SK-N-SH (cell line): Measurements from ENCODE around the gene LRRC45.

Experiments
- EP300 ChIP-seq, 2 experiments: IDR thresholded peaks; 2 replicates each; pipeline versions ENCODE4 v1.4.0 to v1.6.1; 2012; ENCODE audit warnings: borderline replicate concordance in 1 of 2, low read depth in 1 of 2, low read length in 1 of 2
- GATA2 ChIP-seq: sonication (generic); formaldehyde crosslinking; IDR thresholded peaks from 2 replicates; pipeline ENCODE4 v1.5.0; 2020; ENCODE audit warnings: mild to moderate bottlenecking, missing genetic modification reagents
- MAX ChIP-seq: IDR thresholded peaks from 2 replicates; pipeline ENCODE4 v1.4.0; 2012; ENCODE audit warnings: low read depth
- POLR2AphosphoS5 ChIP-seq: IDR thresholded peaks from 2 replicates; pipeline ENCODE4 v1.6.1; 2012; ENCODE audit warnings: low read depth, low read length
- RCOR1 ChIP-seq: fragments of 150-350 bp; IDR thresholded peaks from 2 replicates; pipeline ENCODE4 v1.6.1; 2017; ENCODE audit warnings: antibody characterized with exemption, low read length
- SMC3 ChIP-seq: IDR thresholded peaks from 2 replicates; pipeline ENCODE4 v1.6.1; 2012; ENCODE audit warnings: low read depth, low read length, improper control_type of control experiment
- TAF1 ChIP-seq: IDR thresholded peaks from 2 replicates; pipeline ENCODE4 v1.6.1; 2012; ENCODE audit warnings: low read depth, mild to moderate bottlenecking, low read length, moderate library complexity, borderline replicate concordance
- TCF12 ChIP-seq: IDR thresholded peaks from 2 replicates; pipeline ENCODE4 v1.4.0; 2012
- YY1 ChIP-seq: IDR thresholded peaks from 2 replicates; pipeline ENCODE4 v1.4.0; 2012; ENCODE audit warnings: low read depth, mild to moderate bottlenecking
- TF ChIP-seq, protein P1 (sequence below): fragments of 200-600 bp; sonication (generic); IDR thresholded peaks from 2 replicates; pipeline ENCODE4 v1.6.1; 2017; ENCODE audit warnings: antibody characterized with exemption, mild to moderate bottlenecking, moderate library complexity
- TF ChIP-seq, protein P2 (sequence below): IDR thresholded peaks from 2 replicates; pipeline ENCODE4 v1.4.0; 2012; ENCODE audit warnings: low read depth, borderline replicate concordance

- TF ChIP-seq, protein P1, sequence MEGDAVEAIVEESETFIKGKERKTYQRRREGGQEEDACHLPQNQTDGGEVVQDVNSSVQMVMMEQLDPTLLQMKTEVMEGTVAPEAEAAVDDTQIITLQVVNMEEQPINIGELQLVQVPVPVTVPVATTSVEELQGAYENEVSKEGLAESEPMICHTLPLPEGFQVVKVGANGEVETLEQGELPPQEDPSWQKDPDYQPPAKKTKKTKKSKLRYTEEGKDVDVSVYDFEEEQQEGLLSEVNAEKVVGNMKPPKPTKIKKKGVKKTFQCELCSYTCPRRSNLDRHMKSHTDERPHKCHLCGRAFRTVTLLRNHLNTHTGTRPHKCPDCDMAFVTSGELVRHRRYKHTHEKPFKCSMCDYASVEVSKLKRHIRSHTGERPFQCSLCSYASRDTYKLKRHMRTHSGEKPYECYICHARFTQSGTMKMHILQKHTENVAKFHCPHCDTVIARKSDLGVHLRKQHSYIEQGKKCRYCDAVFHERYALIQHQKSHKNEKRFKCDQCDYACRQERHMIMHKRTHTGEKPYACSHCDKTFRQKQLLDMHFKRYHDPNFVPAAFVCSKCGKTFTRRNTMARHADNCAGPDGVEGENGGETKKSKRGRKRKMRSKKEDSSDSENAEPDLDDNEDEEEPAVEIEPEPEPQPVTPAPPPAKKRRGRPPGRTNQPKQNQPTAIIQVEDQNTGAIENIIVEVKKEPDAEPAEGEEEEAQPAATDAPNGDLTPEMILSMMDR: no peak
- TF ChIP-seq TAF1: no peak
- TF ChIP-seq MAX: no peak
- no peak for TF ChIP-seq SMC3
- TF ChIP-seq EP300 (IDR thresholded peaks at IDR 0.05; ENCODE audit: borderline replicate concordance in 1 of 2, low read depth in 1 of 2, low read length in 1 of 2): no peak
- TF ChIP-seq, protein P2, sequence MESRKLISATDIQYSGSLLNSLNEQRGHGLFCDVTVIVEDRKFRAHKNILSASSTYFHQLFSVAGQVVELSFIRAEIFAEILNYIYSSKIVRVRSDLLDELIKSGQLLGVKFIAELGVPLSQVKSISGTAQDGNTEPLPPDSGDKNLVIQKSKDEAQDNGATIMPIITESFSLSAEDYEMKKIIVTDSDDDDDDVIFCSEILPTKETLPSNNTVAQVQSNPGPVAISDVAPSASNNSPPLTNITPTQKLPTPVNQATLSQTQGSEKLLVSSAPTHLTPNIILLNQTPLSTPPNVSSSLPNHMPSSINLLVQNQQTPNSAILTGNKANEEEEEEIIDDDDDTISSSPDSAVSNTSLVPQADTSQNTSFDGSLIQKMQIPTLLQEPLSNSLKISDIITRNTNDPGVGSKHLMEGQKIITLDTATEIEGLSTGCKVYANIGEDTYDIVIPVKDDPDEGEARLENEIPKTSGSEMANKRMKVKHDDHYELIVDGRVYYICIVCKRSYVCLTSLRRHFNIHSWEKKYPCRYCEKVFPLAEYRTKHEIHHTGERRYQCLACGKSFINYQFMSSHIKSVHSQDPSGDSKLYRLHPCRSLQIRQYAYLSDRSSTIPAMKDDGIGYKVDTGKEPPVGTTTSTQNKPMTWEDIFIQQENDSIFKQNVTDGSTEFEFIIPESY: no peak
- TF ChIP-seq TCF12: no peak
- no peak for TF ChIP-seq RCOR1
- TF ChIP-seq POLR2AphosphoS5: no peak
- no peak for TF ChIP-seq YY1
- TF ChIP-seq GATA2: no peak
Observed at GRCh38 chr17:82053556-82054263, 30.6 kb downstream of the LRRC45 start.
